Gastroesophageal sphincter (tissue), 4 donors: ENCODE measurements around the gene CEACAM5. TPM values are rescaled to one million over a fixed set of nuclear protein-coding genes. Genes with fewer than 3 reads are reported as not detected.

ENCODE experiments used
- ATAC-seq: fragments of 150-250 bp; one replicate; pipeline ENCODE4 v1.9.1; 2016; ENCODE audit warnings: mild to moderate bottlenecking, moderate library complexity
- H3K27ac ChIP-seq, 4 donors: fragments of 200-600 bp; sonication (generic) in 3 of 4; 1 replicate in 3 of 4; 2 replicates in 1 of 4; pipeline ENCODE4 v1.5.1; 2016 to 2019
- H3K27me3 ChIP-seq: fragments of 200-600 bp; sonication (generic); one replicate; pipeline ENCODE4 v1.5.1; 2019
- H3K36me3 ChIP-seq, 2 donors: fragments of 200-600 bp; sonication (generic); one replicate each; pipeline ENCODE4 v1.5.1; 2019; ENCODE audit warnings: control low read depth in 1 of 2
- H3K4me1 ChIP-seq, 3 donors: fragments of 200-600 bp; sonication (generic); 1 replicate in 2 of 3; 2 replicates in 1 of 3; pipeline ENCODE4 v1.5.1; 2016 to 2019; ENCODE audit warnings: control low read depth in 2 of 3
- H3K4me3 ChIP-seq, 2 donors: fragments of 200-600 bp; sonication (generic); one replicate each; pipeline ENCODE4 v1.5.1; 2019; ENCODE audit warnings: mild to moderate bottlenecking in 1 of 2, moderate library complexity in 1 of 2
- H3K9me3 ChIP-seq, 3 donors: fragments of 200-600 bp; sonication (generic); one replicate each; pipeline ENCODE4 v1.5.1; 2017 to 2019; ENCODE audit warnings: control low read depth in 2 of 3
- CTCF ChIP-seq, 4 experiments: fragments of 200-600 bp in 2 of 4; fragments of 450-650 bp in 2 of 4; sonication (generic) in 1 of 4; IDR thresholded peaks; one replicate each; pipeline ENCODE4 v1.5.1; 2017 to 2019; ENCODE audit warnings: antibody characterized with exemption in 4 of 4, mild to moderate bottlenecking in 2 of 4, moderate library complexity in 2 of 4
- EP300 ChIP-seq: sonication (generic); formaldehyde crosslinking; IDR thresholded peaks from one replicate; pipeline ENCODE4 v1.6.1; 2017; ENCODE audit warnings: antibody characterized with exemption, mild to moderate bottlenecking
- POLR2A ChIP-seq, 2 donors: fragments of 450-650 bp; IDR thresholded peaks; one replicate each; pipeline ENCODE4 v1.6.1; 2017; ENCODE audit warnings: antibody characterized with exemption in 2 of 2, mild to moderate bottlenecking in 2 of 2, moderate library complexity in 1 of 2
- POLR2AphosphoS5 ChIP-seq: sonication (generic); formaldehyde crosslinking; IDR thresholded peaks from one replicate; pipeline ENCODE4 v1.6.1; 2017; ENCODE audit warnings: antibody characterized with exemption
- WGBS, 2 donors: methylation state at CpG; one replicate each; pipeline ENCODE4 v1.1.5; 2018; ENCODE audit warnings: low coverage in 1 of 2; 5-methylcytosine and 5-hydroxymethylcytosine counted together
- total RNA-seq, 4 donors: library from RNA; depleted of rRNA; stranded (reverse); fragments of >200 nt; gene quantifications; one replicate each; pipeline ENCODE4 v1.1.0, GENCODE V29; 2016

Gene CEACAM5
- total RNA-seq, 4 donors from 2014 or later = 0.31 to 13.9 (median 0.31) TPM; not detected in 1

- H3K27me3 ChIP-seq = peaks cover 58% of the 10 kb centered on the region
- no peak for ATAC-seq
- no peaks in the 10 kb centered on the region for H3K9me3 ChIP-seq
- no peak overlapping the region for H3K4me3 ChIP-seq
- TF ChIP-seq EP300 (no peak), POLR2AphosphoS5 (no peak)
- WGBS, 2 donors = 70 to 75% methylated on average over 2 to 4 of the region's 8 CpGs
- no peaks in the 10 kb centered on the region for H3K4me1 ChIP-seq
- no peaks in the 10 kb centered on the region for H3K36me3 ChIP-seq
- H3K27ac ChIP-seq = no peak overlapping the region
Observed at GRCh38 chr19:41709951-41710645, 1.7 kb downstream of the CEACAM5 start.

GRCh38 chr19:41711376-41712261 is 3.2 kb downstream of the CEACAM5 start:
- ATAC-seq = no peak
- H3K9me3 ChIP-seq = no peaks in the 10 kb centered on the region
- no peaks in the 10 kb centered on the region for H3K36me3 ChIP-seq
- no peak for TF ChIP-seq POLR2AphosphoS5
- no peak for TF ChIP-seq CTCF (IDR thresholded peaks at IDR 0.05)
- TF ChIP-seq POLR2A (IDR thresholded peaks at IDR 0.05) = no peak
- TF ChIP-seq EP300 = no peak
- no peak overlapping the region for H3K4me3 ChIP-seq
- peaks cover 58% of the 10 kb centered on the region for H3K27me3 ChIP-seq
- 70 to 75% methylated on average over 6 to 8 of the region's 13 CpGs for whole genome bisulfite sequencing, 2 donors
- no peaks in the 10 kb centered on the region for H3K4me1 ChIP-seq
- no peak overlapping the region for H3K27ac ChIP-seq

- 47 to 100% methylated on average over 2 to 4 of the region's 5 CpGs for WGBS, 2 donors
- Histone ChIP-seq H3K4me1 (no peaks in the 10 kb centered on the region), H3K4me3 (no peak overlapping the region), H3K9me3 (no peaks in the 10 kb centered on the region), H3K27me3 (peaks cover 67% of the 10 kb centered on the region), H3K36me3 (no peaks in the 10 kb centered on the region), H3K27ac (no peak overlapping the region)
- TF ChIP-seq EP300 = no peak
- TF ChIP-seq POLR2A (IDR thresholded peaks at IDR 0.05) = no peak
- no peak for TF ChIP-seq POLR2AphosphoS5
- TF ChIP-seq CTCF (IDR thresholded peaks at IDR 0.05) = no peak
- no peak for ATAC-seq
Observed at GRCh38 chr19:41714598-41714997, 6.2 kb downstream of the CEACAM5 start.

GRCh38 chr19:41718761-41719160 is 10.3 kb downstream of the CEACAM5 start:
- Histone ChIP-seq H3K4me1 (no peaks in the 10 kb centered on the region), H3K36me3 (no peaks in the 10 kb centered on the region), H3K9me3 (no peaks in the 10 kb centered on the region), H3K27me3 (peaks cover 77% of the 10 kb centered on the region), H3K27ac (no peak overlapping the region), H3K4me3 (no peak overlapping the region)
- WGBS, 2 donors = 80 to 100% methylated on average over 1 to 2 of the region's 6 CpGs
- TF ChIP-seq CTCF (IDR thresholded peaks at IDR 0.05) = no peak
- TF ChIP-seq POLR2AphosphoS5 = no peak
- TF ChIP-seq EP300 = no peak
- TF ChIP-seq POLR2A (IDR thresholded peaks at IDR 0.05) = no peak
- ATAC-seq = no peak

GRCh38 chr19:41720103-41720502 is 11.7 kb downstream of the CEACAM5 start:
- H3K4me3 ChIP-seq = no peak overlapping the region
- H3K36me3 ChIP-seq = no peaks in the 10 kb centered on the region
- H3K9me3 ChIP-seq = no peaks in the 10 kb centered on the region
- 81% methylated on average over 3 of the region's 3 CpGs; no CpG with 5 or more reads in 1 of the 2 donors for WGBS, 2 donors
- peaks cover 68% of the 10 kb centered on the region for H3K27me3 ChIP-seq
- H3K4me1 ChIP-seq = no peaks in the 10 kb centered on the region
- TF ChIP-seq CTCF (IDR thresholded peaks at IDR 0.05) (no peak), POLR2AphosphoS5 (no peak), POLR2A (IDR thresholded peaks at IDR 0.05) (no peak), EP300 (no peak)
- no peak overlapping the region for H3K27ac ChIP-seq
- no peak for ATAC-seq
